Measurements from ENCODE around the gene PPIA.

The PPIA gene

DNA sequence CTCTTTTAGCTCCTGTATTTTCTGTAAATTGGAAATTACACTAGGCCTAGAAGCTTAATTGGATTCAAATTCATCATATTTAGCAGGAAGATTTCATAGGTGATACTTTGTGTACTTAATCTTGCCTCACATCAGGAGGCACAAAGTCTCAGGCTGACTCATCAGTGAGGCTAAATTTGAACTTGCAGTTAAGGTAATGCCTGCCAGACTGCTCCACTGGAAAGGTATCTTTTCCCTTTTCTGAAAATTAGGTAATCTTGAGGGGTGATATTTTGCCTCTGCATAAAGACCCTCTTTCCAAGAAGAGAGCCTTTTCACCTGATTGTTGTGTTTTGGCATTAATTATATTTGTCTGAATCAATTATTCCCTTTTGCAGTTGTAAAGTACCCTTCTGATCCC lies 14.6 kb downstream of the PPIA start (continued):
- TF ChIP-seq POU6F1 (CRISPR knock-in tag; IDR thresholded peaks at IDR 0.05; ENCODE audit: borderline replicate concordance, low read depth) (no peak), CSDC2 (CRISPR knock-in tag; IDR thresholded peaks at IDR 0.05) (no peak), TOX (CRISPR knock-in tag; IDR thresholded peaks at IDR 0.05; ENCODE audit: borderline replicate concordance) (no peak), SNAI2 (CRISPR knock-in tag; IDR thresholded peaks at IDR 0.05) (no peak), ZNF8 (CRISPR knock-in tag; IDR thresholded peaks at IDR 0.05) (no peak)

- ATAC-seq, result no peak
Measured at GRCh38 chr7:44811571-44811970, 15.1 kb downstream of the PPIA start.

GRCh38 chr7:44814919-44815318 lies 18.4 kb downstream of the PPIA start:
- ATAC-seq, result no peak
- no peak for TF ChIP-seq ZNF565 (CRISPR knock-in tag; conservative IDR thresholded peaks at IDR 0.05; ENCODE audit: low read depth)
- no peak for TF ChIP-seq ESRRG (CRISPR knock-in tag; IDR thresholded peaks at IDR 0.05)
- TF ChIP-seq TOX (CRISPR knock-in tag; IDR thresholded peaks at IDR 0.05; ENCODE audit: borderline replicate concordance), result no peak
- no peak for TF ChIP-seq OSR1 (CRISPR knock-in tag; IDR thresholded peaks at IDR 0.05)

More at GRCh38 chr7:44811571-44811970, 15.1 kb downstream of the PPIA start:
- no peak for TF ChIP-seq ZC3H10 (CRISPR knock-in tag; IDR thresholded peaks at IDR 0.05)
- TF ChIP-seq ZFP3 (CRISPR knock-in tag; IDR thresholded peaks at IDR 0.05), result no peak
- TF ChIP-seq RARB (CRISPR knock-in tag; IDR thresholded peaks at IDR 0.05), result no peak
- TF ChIP-seq ZNF565 (CRISPR knock-in tag; conservative IDR thresholded peaks at IDR 0.05; ENCODE audit: low read depth), result no peak
- no peak for TF ChIP-seq CSDC2 (CRISPR knock-in tag; IDR thresholded peaks at IDR 0.05)
- TF ChIP-seq, protein P1, sequence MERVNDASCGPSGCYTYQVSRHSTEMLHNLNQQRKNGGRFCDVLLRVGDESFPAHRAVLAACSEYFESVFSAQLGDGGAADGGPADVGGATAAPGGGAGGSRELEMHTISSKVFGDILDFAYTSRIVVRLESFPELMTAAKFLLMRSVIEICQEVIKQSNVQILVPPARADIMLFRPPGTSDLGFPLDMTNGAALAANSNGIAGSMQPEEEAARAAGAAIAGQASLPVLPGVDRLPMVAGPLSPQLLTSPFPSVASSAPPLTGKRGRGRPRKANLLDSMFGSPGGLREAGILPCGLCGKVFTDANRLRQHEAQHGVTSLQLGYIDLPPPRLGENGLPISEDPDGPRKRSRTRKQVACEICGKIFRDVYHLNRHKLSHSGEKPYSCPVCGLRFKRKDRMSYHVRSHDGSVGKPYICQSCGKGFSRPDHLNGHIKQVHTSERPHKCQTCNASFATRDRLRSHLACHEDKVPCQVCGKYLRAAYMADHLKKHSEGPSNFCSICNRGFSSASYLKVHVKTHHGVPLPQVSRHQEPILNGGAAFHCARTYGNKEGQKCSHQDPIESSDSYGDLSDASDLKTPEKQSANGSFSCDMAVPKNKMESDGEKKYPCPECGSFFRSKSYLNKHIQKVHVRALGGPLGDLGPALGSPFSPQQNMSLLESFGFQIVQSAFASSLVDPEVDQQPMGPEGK (CRISPR knock-in tag; IDR thresholded peaks at IDR 0.05; ENCODE audit: borderline replicate concordance), result no peak
- TF ChIP-seq, protein P2, sequence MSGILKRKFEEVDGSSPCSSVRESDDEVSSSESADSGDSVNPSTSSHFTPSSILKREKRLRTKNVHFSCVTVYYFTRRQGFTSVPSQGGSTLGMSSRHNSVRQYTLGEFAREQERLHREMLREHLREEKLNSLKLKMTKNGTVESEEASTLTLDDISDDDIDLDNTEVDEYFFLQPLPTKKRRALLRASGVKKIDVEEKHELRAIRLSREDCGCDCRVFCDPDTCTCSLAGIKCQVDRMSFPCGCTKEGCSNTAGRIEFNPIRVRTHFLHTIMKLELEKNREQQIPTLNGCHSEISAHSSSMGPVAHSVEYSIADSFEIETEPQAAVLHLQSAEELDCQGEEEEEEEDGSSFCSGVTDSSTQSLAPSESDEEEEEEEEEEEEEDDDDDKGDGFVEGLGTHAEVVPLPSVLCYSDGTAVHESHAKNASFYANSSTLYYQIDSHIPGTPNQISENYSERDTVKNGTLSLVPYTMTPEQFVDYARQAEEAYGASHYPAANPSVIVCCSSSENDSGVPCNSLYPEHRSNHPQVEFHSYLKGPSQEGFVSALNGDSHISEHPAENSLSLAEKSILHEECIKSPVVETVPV (CRISPR knock-in tag; IDR thresholded peaks at IDR 0.05), result no peak
- no peak for TF ChIP-seq ARNTL (CRISPR knock-in tag; IDR thresholded peaks at IDR 0.05; ENCODE audit: borderline replicate concordance, low read depth)
- TF ChIP-seq, protein P3, sequence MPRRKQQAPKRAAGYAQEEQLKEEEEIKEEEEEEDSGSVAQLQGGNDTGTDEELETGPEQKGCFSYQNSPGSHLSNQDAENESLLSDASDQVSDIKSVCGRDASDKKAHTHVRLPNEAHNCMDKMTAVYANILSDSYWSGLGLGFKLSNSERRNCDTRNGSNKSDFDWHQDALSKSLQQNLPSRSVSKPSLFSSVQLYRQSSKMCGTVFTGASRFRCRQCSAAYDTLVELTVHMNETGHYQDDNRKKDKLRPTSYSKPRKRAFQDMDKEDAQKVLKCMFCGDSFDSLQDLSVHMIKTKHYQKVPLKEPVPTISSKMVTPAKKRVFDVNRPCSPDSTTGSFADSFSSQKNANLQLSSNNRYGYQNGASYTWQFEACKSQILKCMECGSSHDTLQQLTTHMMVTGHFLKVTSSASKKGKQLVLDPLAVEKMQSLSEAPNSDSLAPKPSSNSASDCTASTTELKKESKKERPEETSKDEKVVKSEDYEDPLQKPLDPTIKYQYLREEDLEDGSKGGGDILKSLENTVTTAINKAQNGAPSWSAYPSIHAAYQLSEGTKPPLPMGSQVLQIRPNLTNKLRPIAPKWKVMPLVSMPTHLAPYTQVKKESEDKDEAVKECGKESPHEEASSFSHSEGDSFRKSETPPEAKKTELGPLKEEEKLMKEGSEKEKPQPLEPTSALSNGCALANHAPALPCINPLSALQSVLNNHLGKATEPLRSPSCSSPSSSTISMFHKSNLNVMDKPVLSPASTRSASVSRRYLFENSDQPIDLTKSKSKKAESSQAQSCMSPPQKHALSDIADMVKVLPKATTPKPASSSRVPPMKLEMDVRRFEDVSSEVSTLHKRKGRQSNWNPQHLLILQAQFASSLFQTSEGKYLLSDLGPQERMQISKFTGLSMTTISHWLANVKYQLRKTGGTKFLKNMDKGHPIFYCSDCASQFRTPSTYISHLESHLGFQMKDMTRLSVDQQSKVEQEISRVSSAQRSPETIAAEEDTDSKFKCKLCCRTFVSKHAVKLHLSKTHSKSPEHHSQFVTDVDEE (CRISPR knock-in tag; IDR thresholded peaks at IDR 0.05), result no peak
- TF ChIP-seq GLIS3 (CRISPR knock-in tag; IDR thresholded peaks at IDR 0.05), result no peak
- TF ChIP-seq ZNF8 (CRISPR knock-in tag; IDR thresholded peaks at IDR 0.05), result no peak
- TF ChIP-seq BACH2 (CRISPR knock-in tag; IDR thresholded peaks at IDR 0.05; ENCODE audit: borderline replicate concordance), result no peak
- TF ChIP-seq ZFP30 (CRISPR knock-in tag; IDR thresholded peaks at IDR 0.05), result no peak
- no peak for TF ChIP-seq ISL1 (CRISPR knock-in tag; IDR thresholded peaks at IDR 0.05)
- no peak for TF ChIP-seq SNAI2 (CRISPR knock-in tag; IDR thresholded peaks at IDR 0.05)
- TF ChIP-seq ZNF70 (CRISPR knock-in tag; IDR thresholded peaks at IDR 0.05), result no peak
- no peak for TF ChIP-seq TOX (CRISPR knock-in tag; IDR thresholded peaks at IDR 0.05; ENCODE audit: borderline replicate concordance)
- no peak for TF ChIP-seq OSR1 (CRISPR knock-in tag; IDR thresholded peaks at IDR 0.05)
- no peak for TF ChIP-seq ESRRG (CRISPR knock-in tag; IDR thresholded peaks at IDR 0.05)

GRCh38 chr7:44819292-44819691 lies 22.8 kb downstream of the PPIA start:
- TF ChIP-seq ARNTL (CRISPR knock-in tag; IDR thresholded peaks at IDR 0.05; ENCODE audit: borderline replicate concordance, low read depth), result no peak
- TF ChIP-seq ZNF8 (CRISPR knock-in tag; IDR thresholded peaks at IDR 0.05), result no peak
- TF ChIP-seq BACH2 (CRISPR knock-in tag; IDR thresholded peaks at IDR 0.05; ENCODE audit: borderline replicate concordance), result no peak
- TF ChIP-seq, protein P3 (CRISPR knock-in tag; IDR thresholded peaks at IDR 0.05), result no peak
- no peak for TF ChIP-seq ZNF70 (CRISPR knock-in tag; IDR thresholded peaks at IDR 0.05)
- no peak for TF ChIP-seq TCF4 (CRISPR knock-in tag; IDR thresholded peaks at IDR 0.05; ENCODE audit: borderline replicate concordance)
- TF ChIP-seq PPARA (CRISPR knock-in tag; IDR thresholded peaks at IDR 0.05; ENCODE audit: borderline replicate concordance), result no peak
- ATAC-seq, result no peak
